ENCODE measurements around the gene HLA-DQB2.

GRCh38 chr6:32713241-32713640, 50.1 kb downstream of the HLA-DQB2 start:
- TF ChIP-seq POLR2A (IDR thresholded peaks at IDR 0.05; ENCODE audit: low read length): no peak
- no peak for TF ChIP-seq GATA1 (IDR thresholded peaks at IDR 0.05; ENCODE audit: low read depth, low read length)

Measured in erythroblast (primary cell).